Measurements from ENCODE around the gene PSME3.

DNA sequence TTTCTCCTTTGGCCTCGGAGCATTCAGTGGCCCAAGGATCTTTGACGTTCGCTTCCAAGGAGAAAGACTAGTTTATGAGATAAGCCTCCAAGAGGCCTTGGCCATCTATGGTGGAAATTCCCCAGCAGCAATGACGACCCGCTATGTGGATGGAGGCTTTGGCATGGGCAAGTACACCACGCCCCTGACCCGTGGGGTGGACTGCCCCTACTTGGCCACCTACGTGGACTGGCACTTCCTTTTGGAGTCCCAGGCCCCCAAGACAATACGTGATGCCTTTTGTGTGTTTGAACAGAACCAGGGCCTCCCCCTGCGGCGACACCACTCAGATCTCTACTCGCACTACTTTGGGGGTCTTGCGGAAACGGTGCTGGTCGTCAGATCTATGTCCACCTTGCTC is 19.2 kb downstream of the PSME3 start:
- TF ChIP-seq, protein P1, sequence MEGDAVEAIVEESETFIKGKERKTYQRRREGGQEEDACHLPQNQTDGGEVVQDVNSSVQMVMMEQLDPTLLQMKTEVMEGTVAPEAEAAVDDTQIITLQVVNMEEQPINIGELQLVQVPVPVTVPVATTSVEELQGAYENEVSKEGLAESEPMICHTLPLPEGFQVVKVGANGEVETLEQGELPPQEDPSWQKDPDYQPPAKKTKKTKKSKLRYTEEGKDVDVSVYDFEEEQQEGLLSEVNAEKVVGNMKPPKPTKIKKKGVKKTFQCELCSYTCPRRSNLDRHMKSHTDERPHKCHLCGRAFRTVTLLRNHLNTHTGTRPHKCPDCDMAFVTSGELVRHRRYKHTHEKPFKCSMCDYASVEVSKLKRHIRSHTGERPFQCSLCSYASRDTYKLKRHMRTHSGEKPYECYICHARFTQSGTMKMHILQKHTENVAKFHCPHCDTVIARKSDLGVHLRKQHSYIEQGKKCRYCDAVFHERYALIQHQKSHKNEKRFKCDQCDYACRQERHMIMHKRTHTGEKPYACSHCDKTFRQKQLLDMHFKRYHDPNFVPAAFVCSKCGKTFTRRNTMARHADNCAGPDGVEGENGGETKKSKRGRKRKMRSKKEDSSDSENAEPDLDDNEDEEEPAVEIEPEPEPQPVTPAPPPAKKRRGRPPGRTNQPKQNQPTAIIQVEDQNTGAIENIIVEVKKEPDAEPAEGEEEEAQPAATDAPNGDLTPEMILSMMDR (conservative IDR thresholded peaks at IDR 0.05; ENCODE audit: low read depth in 2 of 2): no peak
- TF ChIP-seq POLR2AphosphoS5 (IDR thresholded peaks at IDR 0.05; ENCODE audit: low read depth): no peak
- TF ChIP-seq EZH2 (IDR thresholded peaks at IDR 0.05; ENCODE audit: low read depth, unreplicated experiment): no peak
- no peak for TF ChIP-seq EZH2phosphoT487 (IDR thresholded peaks at IDR 0.05; ENCODE audit: unreplicated experiment)
- no peak for TF ChIP-seq CREB1 (CRISPR knock-in tag; IDR thresholded peaks at IDR 0.05; ENCODE audit: low read depth)
- TF ChIP-seq STAT1 (IDR thresholded peaks at IDR 0.05; ENCODE audit: unreplicated experiment): no peak
- TF ChIP-seq JUNB (IDR thresholded peaks at IDR 0.05; ENCODE audit: unreplicated experiment): no peak
- TF ChIP-seq ZNF114 (CRISPR knock-in tag; IDR thresholded peaks at IDR 0.05): no peak
- no peak for TF ChIP-seq ZNF331 (CRISPR knock-in tag; IDR thresholded peaks at IDR 0.05; ENCODE audit: low read depth)
- TF ChIP-seq, protein P2, sequence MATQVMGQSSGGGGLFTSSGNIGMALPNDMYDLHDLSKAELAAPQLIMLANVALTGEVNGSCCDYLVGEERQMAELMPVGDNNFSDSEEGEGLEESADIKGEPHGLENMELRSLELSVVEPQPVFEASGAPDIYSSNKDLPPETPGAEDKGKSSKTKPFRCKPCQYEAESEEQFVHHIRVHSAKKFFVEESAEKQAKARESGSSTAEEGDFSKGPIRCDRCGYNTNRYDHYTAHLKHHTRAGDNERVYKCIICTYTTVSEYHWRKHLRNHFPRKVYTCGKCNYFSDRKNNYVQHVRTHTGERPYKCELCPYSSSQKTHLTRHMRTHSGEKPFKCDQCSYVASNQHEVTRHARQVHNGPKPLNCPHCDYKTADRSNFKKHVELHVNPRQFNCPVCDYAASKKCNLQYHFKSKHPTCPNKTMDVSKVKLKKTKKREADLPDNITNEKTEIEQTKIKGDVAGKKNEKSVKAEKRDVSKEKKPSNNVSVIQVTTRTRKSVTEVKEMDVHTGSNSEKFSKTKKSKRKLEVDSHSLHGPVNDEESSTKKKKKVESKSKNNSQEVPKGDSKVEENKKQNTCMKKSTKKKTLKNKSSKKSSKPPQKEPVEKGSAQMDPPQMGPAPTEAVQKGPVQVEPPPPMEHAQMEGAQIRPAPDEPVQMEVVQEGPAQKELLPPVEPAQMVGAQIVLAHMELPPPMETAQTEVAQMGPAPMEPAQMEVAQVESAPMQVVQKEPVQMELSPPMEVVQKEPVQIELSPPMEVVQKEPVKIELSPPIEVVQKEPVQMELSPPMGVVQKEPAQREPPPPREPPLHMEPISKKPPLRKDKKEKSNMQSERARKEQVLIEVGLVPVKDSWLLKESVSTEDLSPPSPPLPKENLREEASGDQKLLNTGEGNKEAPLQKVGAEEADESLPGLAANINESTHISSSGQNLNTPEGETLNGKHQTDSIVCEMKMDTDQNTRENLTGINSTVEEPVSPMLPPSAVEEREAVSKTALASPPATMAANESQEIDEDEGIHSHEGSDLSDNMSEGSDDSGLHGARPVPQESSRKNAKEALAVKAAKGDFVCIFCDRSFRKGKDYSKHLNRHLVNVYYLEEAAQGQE (IDR thresholded peaks at IDR 0.05; ENCODE audit: unreplicated experiment): no peak
- TF ChIP-seq, protein P3, sequence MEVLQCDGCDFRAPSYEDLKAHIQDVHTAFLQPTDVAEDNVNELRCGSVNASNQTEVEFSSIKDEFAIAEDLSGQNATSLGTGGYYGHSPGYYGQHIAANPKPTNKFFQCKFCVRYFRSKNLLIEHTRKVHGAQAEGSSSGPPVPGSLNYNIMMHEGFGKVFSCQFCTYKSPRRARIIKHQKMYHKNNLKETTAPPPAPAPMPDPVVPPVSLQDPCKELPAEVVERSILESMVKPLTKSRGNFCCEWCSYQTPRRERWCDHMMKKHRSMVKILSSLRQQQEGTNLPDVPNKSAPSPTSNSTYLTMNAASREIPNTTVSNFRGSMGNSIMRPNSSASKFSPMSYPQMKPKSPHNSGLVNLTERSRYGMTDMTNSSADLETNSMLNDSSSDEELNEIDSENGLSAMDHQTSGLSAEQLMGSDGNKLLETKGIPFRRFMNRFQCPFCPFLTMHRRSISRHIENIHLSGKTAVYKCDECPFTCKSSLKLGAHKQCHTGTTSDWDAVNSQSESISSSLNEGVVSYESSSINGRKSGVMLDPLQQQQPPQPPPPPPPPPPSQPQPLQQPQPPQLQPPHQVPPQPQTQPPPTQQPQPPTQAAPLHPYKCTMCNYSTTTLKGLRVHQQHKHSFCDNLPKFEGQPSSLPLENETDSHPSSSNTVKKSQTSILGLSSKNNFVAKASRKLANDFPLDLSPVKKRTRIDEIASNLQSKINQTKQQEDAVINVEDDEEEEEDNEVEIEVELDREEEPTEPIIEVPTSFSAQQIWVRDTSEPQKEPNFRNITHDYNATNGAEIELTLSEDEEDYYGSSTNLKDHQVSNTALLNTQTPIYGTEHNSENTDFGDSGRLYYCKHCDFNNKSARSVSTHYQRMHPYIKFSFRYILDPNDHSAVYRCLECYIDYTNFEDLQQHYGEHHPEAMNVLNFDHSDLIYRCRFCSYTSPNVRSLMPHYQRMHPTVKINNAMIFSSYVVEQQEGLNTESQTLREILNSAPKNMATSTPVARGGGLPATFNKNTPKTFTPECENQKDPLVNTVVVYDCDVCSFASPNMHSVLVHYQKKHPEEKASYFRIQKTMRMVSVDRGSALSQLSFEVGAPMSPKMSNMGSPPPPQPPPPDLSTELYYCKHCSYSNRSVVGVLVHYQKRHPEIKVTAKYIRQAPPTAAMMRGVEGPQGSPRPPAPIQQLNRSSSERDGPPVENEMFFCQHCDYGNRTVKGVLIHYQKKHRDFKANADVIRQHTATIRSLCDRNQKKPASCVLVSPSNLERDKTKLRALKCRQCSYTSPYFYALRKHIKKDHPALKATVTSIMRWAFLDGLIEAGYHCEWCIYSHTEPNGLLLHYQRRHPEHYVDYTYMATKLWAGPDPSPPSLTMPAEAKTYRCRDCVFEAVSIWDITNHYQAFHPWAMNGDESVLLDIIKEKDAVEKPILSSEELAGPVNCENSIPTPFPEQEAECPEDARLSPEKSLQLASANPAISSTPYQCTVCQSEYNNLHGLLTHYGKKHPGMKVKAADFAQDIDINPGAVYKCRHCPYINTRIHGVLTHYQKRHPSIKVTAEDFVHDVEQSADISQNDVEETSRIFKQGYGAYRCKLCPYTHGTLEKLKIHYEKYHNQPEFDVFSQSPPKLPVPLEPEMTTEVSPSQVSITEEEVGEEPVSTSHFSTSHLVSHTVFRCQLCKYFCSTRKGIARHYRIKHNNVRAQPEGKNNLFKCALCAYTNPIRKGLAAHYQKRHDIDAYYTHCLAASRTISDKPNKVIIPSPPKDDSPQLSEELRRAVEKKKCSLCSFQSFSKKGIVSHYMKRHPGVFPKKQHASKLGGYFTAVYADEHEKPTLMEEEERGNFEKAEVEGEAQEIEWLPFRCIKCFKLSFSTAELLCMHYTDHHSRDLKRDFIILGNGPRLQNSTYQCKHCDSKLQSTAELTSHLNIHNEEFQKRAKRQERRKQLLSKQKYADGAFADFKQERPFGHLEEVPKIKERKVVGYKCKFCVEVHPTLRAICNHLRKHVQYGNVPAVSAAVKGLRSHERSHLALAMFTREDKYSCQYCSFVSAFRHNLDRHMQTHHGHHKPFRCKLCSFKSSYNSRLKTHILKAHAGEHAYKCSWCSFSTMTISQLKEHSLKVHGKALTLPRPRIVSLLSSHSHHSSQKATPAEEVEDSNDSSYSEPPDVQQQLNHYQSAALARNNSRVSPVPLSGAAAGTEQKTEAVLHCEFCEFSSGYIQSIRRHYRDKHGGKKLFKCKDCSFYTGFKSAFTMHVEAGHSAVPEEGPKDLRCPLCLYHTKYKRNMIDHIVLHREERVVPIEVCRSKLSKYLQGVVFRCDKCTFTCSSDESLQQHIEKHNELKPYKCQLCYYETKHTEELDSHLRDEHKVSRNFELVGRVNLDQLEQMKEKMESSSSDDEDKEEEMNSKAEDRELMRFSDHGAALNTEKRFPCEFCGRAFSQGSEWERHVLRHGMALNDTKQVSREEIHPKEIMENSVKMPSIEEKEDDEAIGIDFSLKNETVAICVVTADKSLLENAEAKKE (CRISPR knock-in tag; IDR thresholded peaks at IDR 0.05): no peak
- TF ChIP-seq, protein P4, sequence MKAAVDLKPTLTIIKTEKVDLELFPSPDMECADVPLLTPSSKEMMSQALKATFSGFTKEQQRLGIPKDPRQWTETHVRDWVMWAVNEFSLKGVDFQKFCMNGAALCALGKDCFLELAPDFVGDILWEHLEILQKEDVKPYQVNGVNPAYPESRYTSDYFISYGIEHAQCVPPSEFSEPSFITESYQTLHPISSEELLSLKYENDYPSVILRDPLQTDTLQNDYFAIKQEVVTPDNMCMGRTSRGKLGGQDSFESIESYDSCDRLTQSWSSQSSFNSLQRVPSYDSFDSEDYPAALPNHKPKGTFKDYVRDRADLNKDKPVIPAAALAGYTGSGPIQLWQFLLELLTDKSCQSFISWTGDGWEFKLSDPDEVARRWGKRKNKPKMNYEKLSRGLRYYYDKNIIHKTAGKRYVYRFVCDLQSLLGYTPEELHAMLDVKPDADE (IDR thresholded peaks at IDR 0.05): no peak
- TF ChIP-seq NANOG (IDR thresholded peaks at IDR 0.05; ENCODE audit: borderline replicate concordance): no peak

All from GM23338 (cell line).